CD14-positive monocyte (primary cell): Measurements from ENCODE around the gene XRN1. TPM values are rescaled to one million over a fixed set of nuclear protein-coding genes. Genes with fewer than 3 reads are reported as not detected.
A peak's percentile ranks its signal among the peaks of the same experiment; 100 is the strongest.

ENCODE experiments used
- DNase-seq, 3 donors: peaks; one replicate each; pipeline ENCODE4 v3.0.0-alpha.2; 2011 to 2022
- H2AFZ ChIP-seq: 2 replicates; pipeline ENCODE4 v1.6.0; 2012; ENCODE audit warnings: mild to moderate bottlenecking, low read depth, low read length, inconsistent platforms; ENCODE audit not compliant: insufficient read depth, poor library complexity, severe bottlenecking
- H3K27ac ChIP-seq, 2 donors: 1 replicate in 1 of 2; 2 replicates in 1 of 2; pipeline ENCODE4 v1.5.1; 2012 to 2013; ENCODE audit warnings: low read length in 2 of 2, control low read depth in 1 of 2, inconsistent platforms in 1 of 2, low read depth in 1 of 2, mild to moderate bottlenecking in 1 of 2
- H3K27me3 ChIP-seq, 2 donors: one replicate each; pipeline versions ENCODE4 v1.6.0 to v1.6.1; 2011 to 2013; ENCODE audit warnings: low read length in 2 of 2; ENCODE audit not compliant: control insufficient read depth in 2 of 2, insufficient read depth in 2 of 2
- H3K36me3 ChIP-seq, 2 donors: replicated peaks in 1 of 2; 1 replicate in 1 of 2; 2 replicates in 1 of 2; pipeline versions ENCODE4 v1.5.1 to v1.6.1; 2012 to 2013; ENCODE audit warnings: low read length in 2 of 2, control low read depth in 1 of 2, inconsistent platforms in 1 of 2, mild to moderate bottlenecking in 1 of 2; ENCODE audit not compliant: insufficient read depth in 2 of 2, control insufficient read depth in 1 of 2
- H3K4me1 ChIP-seq, 2 donors: 1 replicate in 1 of 2; 2 replicates in 1 of 2; pipeline versions ENCODE4 v1.5.1 to v1.6.1; 2012 to 2013; ENCODE audit warnings: low read length in 2 of 2, control low read depth in 1 of 2, inconsistent platforms in 1 of 2, mild to moderate bottlenecking in 1 of 2, moderate library complexity in 1 of 2; ENCODE audit not compliant: insufficient read depth in 2 of 2, control insufficient read depth in 1 of 2
- H3K4me2 ChIP-seq: replicated peaks from 2 replicates; pipeline ENCODE3; 2012; ENCODE audit warnings: low read length, moderate library complexity, mild to moderate bottlenecking; ENCODE audit not compliant: poor library complexity, severe bottlenecking; ENCODE audit errors: extremely low read depth
- H3K4me3 ChIP-seq, 3 experiments: fragments of 200-600 bp in 1 of 3; sonication (generic) in 1 of 3; replicated peaks in 1 of 3; 1 replicate in 2 of 3; 2 replicates in 1 of 3; pipeline ENCODE4 v1.5.1; 2011 to 2013; ENCODE audit warnings: low read length in 3 of 3, mild to moderate bottlenecking in 3 of 3, control low read depth in 2 of 3, low read depth in 2 of 3, inconsistent platforms in 1 of 3, moderate library complexity in 1 of 3
- H3K79me2 ChIP-seq: 2 replicates; pipeline ENCODE4 v1.6.0; 2012; ENCODE audit warnings: mild to moderate bottlenecking, control low read depth, inconsistent platforms, low read length, moderate library complexity; ENCODE audit not compliant: insufficient read depth
- H3K9ac ChIP-seq: 2 replicates; pipeline ENCODE4 v1.6.0; 2017; ENCODE audit warnings: low read length, mild to moderate bottlenecking; ENCODE audit not compliant: insufficient read depth, poor library complexity, severe bottlenecking
- H3K9me3 ChIP-seq, 2 donors: replicated peaks in 1 of 2; 1 replicate in 1 of 2; 2 replicates in 1 of 2; pipeline versions ENCODE4 v1.5.1 to v1.6.1; 2012 to 2013; ENCODE audit warnings: low read length in 2 of 2, control low read depth in 1 of 2; ENCODE audit not compliant: control insufficient read depth in 1 of 2, insufficient read depth in 1 of 2
- H4K20me1 ChIP-seq: 2 replicates; pipeline ENCODE4 v1.6.0; 2012; ENCODE audit warnings: mild to moderate bottlenecking, low read length, control low read depth, moderate library complexity; ENCODE audit not compliant: insufficient read depth
- H3K27ac Mint-ChIP-seq, 7 donors: one replicate each; pipeline ENCODE4 v1.8.0; 2020; ENCODE audit warnings: mild to moderate bottlenecking in 7 of 7, mixed read lengths in 7 of 7, moderate library complexity in 6 of 7, inconsistent platforms in 2 of 7
- H3K27me3 Mint-ChIP-seq, 3 donors: one replicate each; pipeline ENCODE4 v1.8.0; 2021 to 2022; ENCODE audit warnings: low read depth in 3 of 3, mild to moderate bottlenecking in 3 of 3, mixed read lengths in 3 of 3, moderate library complexity in 3 of 3, inconsistent platforms in 1 of 3
- H3K36me3 Mint-ChIP-seq, 2 donors: one replicate each; pipeline ENCODE4 v1.8.0; 2020; ENCODE audit warnings: mixed read lengths in 2 of 2, inconsistent platforms in 1 of 2, mild to moderate bottlenecking in 1 of 2
- H3K4me1 Mint-ChIP-seq: one replicate; pipeline ENCODE4 v1.8.0; 2020; ENCODE audit warnings: mild to moderate bottlenecking, mixed read lengths
- H3K4me3 Mint-ChIP-seq, 2 donors: one replicate each; pipeline ENCODE4 v1.8.0; 2020; ENCODE audit warnings: mild to moderate bottlenecking in 2 of 2, mixed read lengths in 2 of 2, moderate library complexity in 1 of 2
- H3K9me3 Mint-ChIP-seq, 7 donors: one replicate each; pipeline ENCODE4 v1.8.0; 2020 to 2022; ENCODE audit warnings: mixed read lengths in 7 of 7, mild to moderate bottlenecking in 6 of 7, moderate library complexity in 6 of 7, inconsistent platforms in 2 of 7
- WGBS: methylation state at CpG from one replicate; pipeline ENCODE4 v1.1.5; 2013; ENCODE audit warnings: missing lambda C conversion rate; ENCODE audit not compliant: insufficient coverage; 5-methylcytosine and 5-hydroxymethylcytosine counted together
- intact Hi-C, 2 donors: fragments of 100-400 bp; cut with micrococcal nuclease; formaldehyde crosslinking; loops; one replicate each; pipeline versions ENCODE4 v1.15.0 to v1.15.1; 2023
- polyA plus RNA-seq, 3 donors: library from polyadenylated mRNA; depleted of rRNA in 1 of 3; unstranded in 2 of 3; stranded (reverse) in 1 of 3; fragments of 300-500 nt in 2 of 3; fragments of >200 nt in 1 of 3; fragmentation: Illumina TruSeq in 2 of 3; gene quantifications; 1 replicate in 2 of 3; 2 replicates in 1 of 3; pipeline ENCODE4 v1.2.3, GENCODE V29; 2012 to 2021
- TF ChIP-seq, protein P1 (sequence below): fragments of 200-600 bp; IDR thresholded peaks from one replicate; pipeline ENCODE4 v1.8.0; 2022; ENCODE audit warnings: antibody characterized with exemption, mild to moderate bottlenecking

The XRN1 gene
- polyA plus RNA-seq, 3 donors = 8.6 to 47.9 (median 24.3) TPM

DNA sequence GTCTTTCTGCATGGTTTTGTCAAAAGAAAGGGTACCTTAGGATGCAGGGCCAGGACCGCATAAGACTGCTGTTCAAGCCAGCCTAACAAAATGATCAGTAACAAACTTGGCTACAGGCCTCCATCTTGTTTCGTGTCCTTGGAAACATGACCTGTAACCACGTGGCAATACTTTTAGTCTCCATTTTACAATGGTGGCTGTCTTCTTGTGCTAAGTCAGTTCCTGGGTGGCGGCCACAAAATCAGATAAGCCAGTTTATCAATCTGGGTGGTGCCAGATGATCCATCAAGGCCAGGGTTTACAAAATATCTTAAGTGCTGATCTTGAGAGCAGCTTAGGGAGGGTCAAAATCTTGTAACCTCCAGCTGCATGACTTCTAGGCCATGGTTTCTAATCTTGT lies 165.3 kb downstream of the XRN1 start:
- Histone ChIP-seq H3K9ac (no peak overlapping the region), H3K4me1 (peaks cover 3 to 8% of the 10 kb centered on the region in 2 donors), H3K4me3 (no peak overlapping the region), H3K4me2 (no peak overlapping the region), H2AFZ (no peak overlapping the region), H3K27ac (no peak overlapping the region), H3K79me2 (no peaks in the 10 kb centered on the region), H4K20me1 (no peaks in the 10 kb centered on the region), H3K27me3 (no peaks in the 10 kb centered on the region), H3K9me3 (peaks cover 0 to 2% of the 10 kb centered on the region in 2 donors), H3K36me3 (no peaks in the 10 kb centered on the region)
- Mint-ChIP-seq H3K4me1 (peaks cover 17% of the 10 kb centered on the region), H3K27me3 (no peaks in the 10 kb centered on the region), H3K36me3 (no peaks in the 10 kb centered on the region), H3K9me3 (peaks cover 0 to 6% (median 2%) of the 10 kb centered on the region in 7 donors), H3K4me3 (no peak overlapping the region), H3K27ac (peak overlapping the region in 1 of 7 donors; percentile 15)
- TF ChIP-seq, protein P1, sequence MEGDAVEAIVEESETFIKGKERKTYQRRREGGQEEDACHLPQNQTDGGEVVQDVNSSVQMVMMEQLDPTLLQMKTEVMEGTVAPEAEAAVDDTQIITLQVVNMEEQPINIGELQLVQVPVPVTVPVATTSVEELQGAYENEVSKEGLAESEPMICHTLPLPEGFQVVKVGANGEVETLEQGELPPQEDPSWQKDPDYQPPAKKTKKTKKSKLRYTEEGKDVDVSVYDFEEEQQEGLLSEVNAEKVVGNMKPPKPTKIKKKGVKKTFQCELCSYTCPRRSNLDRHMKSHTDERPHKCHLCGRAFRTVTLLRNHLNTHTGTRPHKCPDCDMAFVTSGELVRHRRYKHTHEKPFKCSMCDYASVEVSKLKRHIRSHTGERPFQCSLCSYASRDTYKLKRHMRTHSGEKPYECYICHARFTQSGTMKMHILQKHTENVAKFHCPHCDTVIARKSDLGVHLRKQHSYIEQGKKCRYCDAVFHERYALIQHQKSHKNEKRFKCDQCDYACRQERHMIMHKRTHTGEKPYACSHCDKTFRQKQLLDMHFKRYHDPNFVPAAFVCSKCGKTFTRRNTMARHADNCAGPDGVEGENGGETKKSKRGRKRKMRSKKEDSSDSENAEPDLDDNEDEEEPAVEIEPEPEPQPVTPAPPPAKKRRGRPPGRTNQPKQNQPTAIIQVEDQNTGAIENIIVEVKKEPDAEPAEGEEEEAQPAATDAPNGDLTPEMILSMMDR = no peak
- intact Hi-C loops = loop anchor here (5.0 to 10.0 kb wide), 3 partner anchors 98 to 320 kb away; no protein-coding TSS in a partner anchor
- 93% methylated on average over 4 of the region's 4 CpGs for WGBS
- DNase-seq = no peak

DNA sequence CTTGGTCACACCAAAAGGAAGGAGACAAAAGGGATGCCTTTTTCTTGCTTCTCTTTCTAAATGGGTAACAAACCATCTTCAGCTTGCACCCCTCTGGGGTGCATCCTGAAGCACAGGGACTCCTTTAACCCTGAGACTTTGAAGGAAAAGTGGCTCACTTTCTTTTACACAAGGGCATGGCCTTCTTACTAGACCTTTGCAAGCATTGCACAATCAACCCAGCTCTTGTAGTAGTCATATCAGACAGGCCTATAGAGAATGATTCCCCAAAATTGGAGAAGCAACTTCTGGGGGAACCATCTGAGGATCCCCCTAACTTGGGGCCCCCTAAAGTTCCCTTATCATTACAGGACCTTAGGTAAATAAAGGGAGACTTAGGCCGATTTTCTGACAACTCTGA lies 166.4 kb downstream of the XRN1 start:
- no peaks in the 10 kb centered on the region for H3K36me3 Mint-ChIP-seq
- no CpG with 5 or more reads among the region's 1 CpG for WGBS
- H2AFZ ChIP-seq = no peak overlapping the region

More for the DNA sequence above, 166.4 kb downstream of the XRN1 start:
- no peak overlapping the region for H3K9ac ChIP-seq
- no peaks in the 10 kb centered on the region for H3K9me3 ChIP-seq
- H3K36me3 ChIP-seq = no peaks in the 10 kb centered on the region
- peaks cover 13 to 19% of the 10 kb centered on the region in 2 donors for H3K4me1 ChIP-seq
- intact Hi-C loops = loop anchor here (2.0 to 10.0 kb wide), 4 partner anchors 97 to 319 kb away; no protein-coding TSS in a partner anchor
- no peaks in the 10 kb centered on the region for H4K20me1 ChIP-seq
- H3K4me2 ChIP-seq = no peak overlapping the region
- no peaks in the 10 kb centered on the region for H3K27me3 ChIP-seq
- no peaks in the 10 kb centered on the region for H3K79me2 ChIP-seq
- Mint-ChIP-seq H3K4me3 (no peak overlapping the region), H3K27me3 (no peaks in the 10 kb centered on the region), H3K9me3 (peaks cover 0 to 2% (median 0%) of the 10 kb centered on the region in 7 donors), H3K27ac (no peak overlapping the region), H3K4me1 (peaks cover 26% of the 10 kb centered on the region)
- TF ChIP-seq, protein P1 = no peak
- H3K27ac ChIP-seq = no peak overlapping the region
- no peak for DNase-seq
- no peak overlapping the region for H3K4me3 ChIP-seq
